Transverse colon (tissue), 4 donors: ENCODE data around the gene ACHE. TPM values are rescaled to one million over a fixed set of nuclear protein-coding genes. Genes with fewer than 3 reads are reported as not detected.
A peak's percentile ranks its signal among the peaks of the same experiment; 100 is the strongest.

Source experiments
- DNase-seq: peaks from one replicate; pipeline ENCODE4 v3.0.0-alpha.2; 2019
- H3K27ac ChIP-seq, 4 donors: fragments of 200-600 bp; sonication (generic); 2 replicates each; pipeline ENCODE4 v1.5.1; 2016 to 2018; ENCODE audit warnings: inconsistent platforms in 4 of 4
- H3K27me3 ChIP-seq: fragments of 200-600 bp; sonication (generic); 2 replicates; pipeline ENCODE4 v1.5.1; 2017; ENCODE audit warnings: inconsistent platforms
- H3K36me3 ChIP-seq, 4 donors: fragments of 200-600 bp; sonication (generic); 2 replicates each; pipeline ENCODE4 v1.5.1; 2017 to 2019; ENCODE audit warnings: inconsistent platforms in 4 of 4
- H3K4me1 ChIP-seq, 4 donors: fragments of 200-600 bp; sonication (generic); 2 replicates each; pipeline ENCODE4 v1.5.1; 2017 to 2020; ENCODE audit warnings: inconsistent platforms in 4 of 4
- H3K4me3 ChIP-seq, 4 donors: fragments of 200-600 bp; sonication (generic); 1 replicate in 1 of 4; 2 replicates in 3 of 4; pipeline versions ENCODE4 v1.5.1 to v1.6.1; 2017 to 2019; ENCODE audit warnings: inconsistent platforms in 4 of 4
- H3K9me3 ChIP-seq, 2 donors: fragments of 200-600 bp; sonication (generic); 2 replicates each; pipeline ENCODE4 v1.5.1; 2017 to 2019; ENCODE audit warnings: inconsistent platforms in 2 of 2
- CTCF ChIP-seq, 5 experiments: fragments of 200-600 bp in 3 of 5; fragments of 450-650 bp in 2 of 5; sonication (generic) in 3 of 5; IDR thresholded peaks; 1 replicate in 2 of 5; 2 replicates in 3 of 5; pipeline ENCODE4 v1.5.1; 2016 to 2017; ENCODE audit warnings: antibody characterized with exemption in 5 of 5, inconsistent platforms in 3 of 5, mild to moderate bottlenecking in 2 of 5, moderate library complexity in 1 of 5
- EP300 ChIP-seq: sonication (generic); formaldehyde crosslinking; IDR thresholded peaks from one replicate; pipeline ENCODE4 v1.6.1; 2017; ENCODE audit warnings: antibody characterized with exemption, low read depth
- POLR2A ChIP-seq: fragments of 450-650 bp; IDR thresholded peaks from one replicate; pipeline ENCODE4 v1.6.1; 2016; ENCODE audit warnings: antibody characterized with exemption, mild to moderate bottlenecking, moderate library complexity
- POLR2AphosphoS5 ChIP-seq, 3 donors: sonication (generic); formaldehyde crosslinking; IDR thresholded peaks; one replicate each; pipeline ENCODE4 v1.6.1; 2016; ENCODE audit warnings: antibody characterized with exemption in 3 of 3
- WGBS, 2 donors: methylation state at CpG; one replicate each; pipeline ENCODE4 v1.1.5; 2018; ENCODE audit warnings: low coverage in 1 of 2; 5-methylcytosine and 5-hydroxymethylcytosine counted together
- in situ Hi-C, 4 donors: fragments of 200-750 bp; cut with MboI; loops; one replicate each; pipeline versions ENCODE4 v1.15.0 to v1.15.1; 2017; ENCODE audit warnings: low sequenced_read_pairs in 3 of 4, low pct_ligation_motif_present in 1 of 4, low pct_unique_long_range_greater_than_20kb in 1 of 4
- intact Hi-C: fragments of 100-400 bp; cut with DNase I; formaldehyde crosslinking; loops from one replicate; pipeline ENCODE4 v1.15.1; 2023; ENCODE audit warnings: low total_unique reads
- total RNA-seq, 4 donors: library from RNA; depleted of rRNA; stranded (reverse); fragments of >200 nt; gene quantifications; one replicate each; pipeline ENCODE4 v1.1.0, GENCODE V29; 2016

ACHE gene
- total RNA-seq, 4 donors from 2014 or later, result 3.8 to 29.9 (median 14.3) TPM

- no peak for DNase-seq
- Histone ChIP-seq H3K36me3 (peaks cover 0 to 49% (median 21%) of the 10 kb centered on the region in 4 donors), H3K27ac (no peak overlapping the region), H3K4me1 (peaks cover 11 to 39% (median 14%) of the 10 kb centered on the region in 4 donors), H3K27me3 (no peaks in the 10 kb centered on the region), H3K4me3 (no peak overlapping the region), H3K9me3 (no peaks in the 10 kb centered on the region)
- TF ChIP-seq EP300 (no peak), CTCF (IDR thresholded peaks at IDR 0.05) (no peak), POLR2A (no peak), POLR2AphosphoS5 (IDR thresholded peaks at IDR 0.05) (no peak)
- intact Hi-C loops (no loop called here), in situ Hi-C loops (no loop called here)
- 86 to 92% methylated on average over 1 to 7 of the region's 7 CpGs for WGBS, 2 donors
Observed at GRCh38 chr7:100880645-100881044, 15.0 kb downstream of the ACHE start.

- Histone ChIP-seq H3K9me3 (no peaks in the 10 kb centered on the region), H3K27me3 (no peaks in the 10 kb centered on the region), H3K36me3 (peaks cover 0 to 41% (median 17%) of the 10 kb centered on the region in 4 donors), H3K4me1 (peaks cover 11 to 40% (median 16%) of the 10 kb centered on the region in 4 donors), H3K4me3 (no peak overlapping the region), H3K27ac (no peak overlapping the region)
- intact Hi-C loops, result no loop called here
- WGBS, 2 donors, result 86 to 89% methylated on average over 9 to 11 of the region's 11 CpGs
- in situ Hi-C loops, result no loop called here
- no peak for DNase-seq
- no peak for TF ChIP-seq POLR2AphosphoS5 (IDR thresholded peaks at IDR 0.05)
- TF ChIP-seq POLR2A, result no peak
- TF ChIP-seq CTCF (IDR thresholded peaks at IDR 0.05), result no peak
- TF ChIP-seq EP300, result no peak
Observed at GRCh38 chr7:100879685-100880261, 15.9 kb downstream of the ACHE start.

GRCh38 chr7:100878685-100879084, 17.0 kb downstream of the ACHE start:
- H3K9me3 ChIP-seq, result no peaks in the 10 kb centered on the region
- WGBS, 2 donors, result 69 to 85% methylated on average over 2 to 6 of the region's 6 CpGs
- in situ Hi-C loops (no loop called here), intact Hi-C loops (no loop called here)
- H3K4me3 ChIP-seq, result no peak overlapping the region
- no peak for DNase-seq
- peaks cover 11 to 48% (median 24%) of the 10 kb centered on the region in 4 donors for H3K4me1 ChIP-seq
- TF ChIP-seq POLR2AphosphoS5 (IDR thresholded peaks at IDR 0.05) (no peak), CTCF (IDR thresholded peaks at IDR 0.05) (no peak), EP300 (no peak), POLR2A (no peak)
- H3K36me3 ChIP-seq, result peaks cover 0 to 30% (median 12%) of the 10 kb centered on the region in 4 donors
- H3K27ac ChIP-seq, result no peak overlapping the region
- no peaks in the 10 kb centered on the region for H3K27me3 ChIP-seq

- Histone ChIP-seq H3K4me3 (no peak overlapping the region), H3K27me3 (no peaks in the 10 kb centered on the region), H3K27ac (no peak overlapping the region), H3K36me3 (peaks cover 0 to 25% (median 9%) of the 10 kb centered on the region in 4 donors), H3K4me1 (peaks cover 11 to 48% (median 24%) of the 10 kb centered on the region in 4 donors), H3K9me3 (no peaks in the 10 kb centered on the region)
- no peak for DNase-seq
- TF ChIP-seq EP300 (no peak), POLR2AphosphoS5 (IDR thresholded peaks at IDR 0.05) (no peak)
- in situ Hi-C loops, result no loop called here
- WGBS, 2 donors, result 79 to 80% methylated on average over 5 to 7 of the region's 7 CpGs
- intact Hi-C loops, result no loop called here
Observed at GRCh38 chr7:100878013-100878412, 17.7 kb downstream of the ACHE start.

- intact Hi-C loops, result no loop called here
- no peak for DNase-seq
Observed at GRCh38 chr7:100875356-100875751, 20.3 kb downstream of the ACHE start.

More at GRCh38 chr7:100875356-100875751, 20.3 kb downstream of the ACHE start:
- H3K36me3 ChIP-seq, result peaks cover 0 to 4% (median 0%) of the 10 kb centered on the region in 4 donors
- H3K4me3 ChIP-seq, result peak overlapping the region; percentile 79 to 91 (median 87)
- H3K4me1 ChIP-seq, result peaks cover 11 to 48% (median 24%) of the 10 kb centered on the region in 4 donors
- H3K27ac ChIP-seq, result peak overlapping the region; percentile 93 to 96 (median 95)
- H3K27me3 ChIP-seq, result no peaks in the 10 kb centered on the region
- H3K9me3 ChIP-seq, result no peaks in the 10 kb centered on the region
- 0% methylated on average over 7 to 39 of the region's 39 CpGs for WGBS, 2 donors
- in situ Hi-C loops, result no loop called here
- no peak for TF ChIP-seq POLR2A
- no peak for TF ChIP-seq CTCF (IDR thresholded peaks at IDR 0.05)
- TF ChIP-seq POLR2AphosphoS5 (IDR thresholded peaks at IDR 0.05), result no peak
- TF ChIP-seq EP300, result no peak
